Stomach (tissue), 4 donors: ENCODE measurements around the gene LNP1.

Source experiments
- EP300 ChIP-seq: sonication (generic); formaldehyde crosslinking; IDR thresholded peaks from one replicate; pipeline ENCODE4 v1.6.1; 2017; ENCODE audit warnings: antibody characterized with exemption
- POLR2A ChIP-seq, 4 donors: fragments of 450-650 bp; IDR thresholded peaks; one replicate each; pipeline ENCODE4 v1.6.1; 2016; ENCODE audit warnings: antibody characterized with exemption in 4 of 4, control low read depth in 2 of 4, mild to moderate bottlenecking in 1 of 4, moderate library complexity in 1 of 4
- POLR2AphosphoS5 ChIP-seq, 3 donors: sonication (generic); formaldehyde crosslinking; IDR thresholded peaks; one replicate each; pipeline ENCODE4 v1.6.1; 2016; ENCODE audit warnings: antibody characterized with exemption in 3 of 3
- TF ChIP-seq, protein P1 (sequence below), 7 experiments: fragments of 450-650 bp in 4 of 7; fragments of 200-600 bp in 3 of 7; sonication (generic) in 3 of 7; IDR thresholded peaks; one replicate each; pipeline ENCODE4 v1.5.1; 2016 to 2019; ENCODE audit warnings: antibody characterized with exemption in 7 of 7, control low read depth in 2 of 7, mild to moderate bottlenecking in 1 of 7

DNA sequence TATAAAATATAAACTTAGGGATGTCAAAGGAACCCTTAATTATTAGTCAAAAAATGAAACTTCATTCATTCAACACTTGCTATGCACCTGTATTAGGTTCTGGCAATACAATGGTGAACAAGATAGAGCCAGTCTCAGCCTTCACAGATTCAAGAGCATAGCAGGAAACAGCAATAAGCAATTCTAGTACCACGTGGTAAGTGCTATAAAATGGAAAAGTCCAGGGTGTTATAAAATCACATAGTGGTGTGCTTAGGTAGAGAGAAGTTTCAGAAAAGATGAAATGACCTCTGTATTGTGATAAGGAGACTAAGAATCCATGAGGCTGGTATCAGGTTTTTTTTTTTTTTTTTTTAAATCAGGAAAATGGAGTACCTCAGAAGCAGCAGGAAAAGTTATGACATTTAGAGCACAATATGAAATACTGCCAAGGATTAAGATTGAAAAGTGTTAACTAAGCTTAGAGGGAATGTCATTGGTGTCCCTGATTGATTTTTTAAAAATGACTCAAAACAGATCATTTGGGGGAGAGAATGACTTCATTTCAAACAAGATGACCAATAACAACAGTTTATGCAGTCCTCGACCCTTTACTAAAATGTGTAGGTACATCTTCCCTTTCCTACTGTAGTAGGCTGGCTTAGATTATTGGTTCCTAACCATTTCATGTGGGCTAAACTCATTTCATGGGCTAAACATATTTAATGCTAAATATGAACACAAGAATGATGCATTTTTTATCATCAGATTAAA is 5.5 kb upstream of the LNP1 start:
- TF ChIP-seq, protein P1, sequence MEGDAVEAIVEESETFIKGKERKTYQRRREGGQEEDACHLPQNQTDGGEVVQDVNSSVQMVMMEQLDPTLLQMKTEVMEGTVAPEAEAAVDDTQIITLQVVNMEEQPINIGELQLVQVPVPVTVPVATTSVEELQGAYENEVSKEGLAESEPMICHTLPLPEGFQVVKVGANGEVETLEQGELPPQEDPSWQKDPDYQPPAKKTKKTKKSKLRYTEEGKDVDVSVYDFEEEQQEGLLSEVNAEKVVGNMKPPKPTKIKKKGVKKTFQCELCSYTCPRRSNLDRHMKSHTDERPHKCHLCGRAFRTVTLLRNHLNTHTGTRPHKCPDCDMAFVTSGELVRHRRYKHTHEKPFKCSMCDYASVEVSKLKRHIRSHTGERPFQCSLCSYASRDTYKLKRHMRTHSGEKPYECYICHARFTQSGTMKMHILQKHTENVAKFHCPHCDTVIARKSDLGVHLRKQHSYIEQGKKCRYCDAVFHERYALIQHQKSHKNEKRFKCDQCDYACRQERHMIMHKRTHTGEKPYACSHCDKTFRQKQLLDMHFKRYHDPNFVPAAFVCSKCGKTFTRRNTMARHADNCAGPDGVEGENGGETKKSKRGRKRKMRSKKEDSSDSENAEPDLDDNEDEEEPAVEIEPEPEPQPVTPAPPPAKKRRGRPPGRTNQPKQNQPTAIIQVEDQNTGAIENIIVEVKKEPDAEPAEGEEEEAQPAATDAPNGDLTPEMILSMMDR (IDR thresholded peaks at IDR 0.05): no peak
- TF ChIP-seq EP300: no peak
- no peak for TF ChIP-seq POLR2A (IDR thresholded peaks at IDR 0.05)
- TF ChIP-seq POLR2AphosphoS5 (IDR thresholded peaks at IDR 0.05): no peak
